Islet precursor cell (in vitro differentiated cells): ENCODE results near the gene FHIT.
"Not testable (repeated sequence)": the region's sequence is repeated elsewhere in the genome, so short reads cannot be mapped to it uniquely, and the experiment has no call there.

Experiments used
- DNase-seq: peaks from one replicate; pipeline ENCODE4 v3.0.0-alpha.2; 2018

FHIT gene

DNA sequence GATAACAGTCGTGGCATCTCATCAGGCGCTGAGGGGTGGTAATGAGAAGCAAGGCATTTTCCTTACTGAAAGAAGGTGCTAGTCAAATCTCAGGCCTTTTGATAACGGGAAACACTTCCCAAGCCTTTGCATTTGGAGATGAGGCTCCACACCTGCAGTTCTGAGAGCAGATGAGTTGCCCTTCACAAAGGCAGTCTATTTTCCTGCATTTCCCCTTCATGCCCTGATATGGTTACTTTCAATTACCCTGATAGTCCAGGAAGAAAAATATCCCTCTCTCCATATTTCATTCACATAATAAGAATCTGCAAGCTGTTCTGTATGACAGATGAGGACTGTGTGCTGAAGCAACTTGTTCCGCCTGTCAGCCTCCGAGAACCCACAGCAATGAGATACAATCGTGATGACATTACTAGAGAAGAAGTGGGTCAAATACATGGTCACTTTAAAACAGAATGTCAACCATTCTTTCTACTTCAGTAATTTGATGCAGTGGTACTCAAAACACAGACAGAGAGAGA lies 25.0 kb downstream of the FHIT start:
- no peak for DNase-seq

DNA sequence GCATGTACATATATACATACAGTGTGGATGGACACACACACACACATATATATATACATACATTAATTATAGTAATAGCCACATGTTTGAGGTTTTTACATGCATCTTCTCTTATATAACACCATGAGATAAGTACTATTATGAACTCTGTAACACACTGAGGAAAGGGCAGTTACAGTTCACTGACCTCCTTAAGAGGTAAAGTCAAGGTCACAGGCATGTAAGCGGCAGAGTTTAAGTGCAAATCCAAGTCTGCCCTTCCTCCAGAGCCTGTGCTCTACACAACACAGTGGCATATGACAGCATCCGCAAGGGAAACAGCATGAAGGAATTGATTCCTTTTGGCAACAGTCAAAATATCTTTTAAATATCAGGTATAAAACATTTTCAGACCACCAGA lies 26.4 kb downstream of the FHIT start:
- no peak for DNase-seq

DNA sequence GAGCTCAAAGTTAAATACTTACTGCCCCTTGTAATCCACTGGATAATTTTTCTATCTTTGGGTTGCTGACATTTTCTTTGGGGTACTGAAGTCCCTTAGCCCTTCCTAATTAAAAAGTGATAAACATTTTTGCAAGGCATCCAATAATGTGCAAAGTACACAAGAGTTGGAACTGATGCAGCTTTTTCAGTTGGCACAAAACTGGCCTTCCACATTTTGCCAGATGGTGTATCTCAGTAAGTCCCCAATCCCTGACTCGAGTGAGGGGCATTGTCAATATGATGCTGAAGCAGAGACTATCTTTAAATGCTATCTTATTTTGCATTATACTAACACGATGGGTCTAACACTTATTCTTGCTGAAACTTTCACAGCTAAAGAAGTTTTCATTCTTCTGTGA lies 27.8 kb downstream of the FHIT start:
- DNase-seq, result no peak

DNA sequence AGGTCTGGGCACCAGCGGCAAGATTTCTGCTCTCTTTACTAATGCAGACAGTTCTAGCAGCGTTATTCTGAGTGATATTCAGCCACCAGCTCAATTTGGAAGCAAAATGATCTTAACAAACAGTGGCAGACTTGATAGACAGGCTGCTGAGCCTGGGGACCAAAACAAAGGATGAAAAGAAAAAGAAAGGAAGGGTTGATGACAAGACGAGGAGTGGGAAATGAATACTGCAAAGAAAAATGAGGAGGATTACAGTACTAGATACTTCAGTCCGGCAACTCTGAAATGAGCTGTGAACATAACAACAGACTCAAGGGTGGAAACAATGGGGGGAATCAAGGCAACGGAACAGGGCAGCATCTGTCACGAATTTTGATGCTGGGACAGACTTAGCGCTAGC lies 28.8 kb downstream of the FHIT start:
- no peak for DNase-seq

DNA sequence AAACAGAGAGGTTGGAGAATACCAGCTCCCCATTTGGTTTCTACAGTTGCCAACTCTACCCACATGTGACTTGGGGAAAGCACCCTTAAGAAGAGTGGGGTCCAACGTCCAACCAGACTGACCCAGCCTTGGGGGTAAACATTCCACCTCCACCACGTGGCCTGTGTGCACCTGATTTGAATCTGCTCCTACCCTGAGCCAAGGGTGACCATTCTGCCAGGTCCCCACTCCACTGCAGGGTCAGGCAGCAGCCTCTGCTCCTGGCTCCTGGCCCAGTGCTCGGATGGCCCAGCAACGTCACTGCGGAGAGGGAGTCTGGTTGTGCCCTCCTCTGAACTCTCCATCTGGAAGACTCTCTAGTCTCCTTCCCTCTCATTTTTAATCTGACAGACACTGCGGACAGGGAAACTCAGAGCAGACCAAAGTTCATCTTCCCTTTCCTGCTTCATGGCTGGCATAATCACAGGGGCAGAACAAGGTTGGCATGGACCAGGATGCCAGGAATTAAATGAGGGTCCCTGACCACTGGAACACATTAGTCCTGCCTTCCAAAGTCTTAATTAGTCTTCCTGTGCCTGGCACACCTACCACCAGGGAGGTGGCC lies 29.4 kb downstream of the FHIT start:
- DNase-seq, result no peak

DNA sequence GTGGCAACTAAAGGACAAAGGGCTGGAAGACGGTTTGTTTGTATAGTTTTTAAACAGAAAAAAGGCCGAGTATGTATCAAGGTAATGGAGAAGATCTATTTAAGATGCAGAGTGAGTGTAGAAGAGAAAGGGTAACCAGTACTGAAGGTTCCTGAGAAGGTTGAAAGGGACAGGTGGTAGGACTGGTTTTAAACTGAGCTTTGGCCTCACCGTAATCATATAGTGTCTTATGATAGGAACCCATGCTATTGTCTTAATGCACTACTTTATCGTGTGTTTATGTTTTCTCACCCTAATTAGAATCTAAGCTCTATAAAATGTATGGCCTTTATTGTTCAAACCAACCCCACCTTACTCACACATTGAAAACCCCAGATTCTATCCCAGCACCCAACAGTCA lies 32.7 kb downstream of the FHIT start:
- DNase-seq, result no peak

DNA sequence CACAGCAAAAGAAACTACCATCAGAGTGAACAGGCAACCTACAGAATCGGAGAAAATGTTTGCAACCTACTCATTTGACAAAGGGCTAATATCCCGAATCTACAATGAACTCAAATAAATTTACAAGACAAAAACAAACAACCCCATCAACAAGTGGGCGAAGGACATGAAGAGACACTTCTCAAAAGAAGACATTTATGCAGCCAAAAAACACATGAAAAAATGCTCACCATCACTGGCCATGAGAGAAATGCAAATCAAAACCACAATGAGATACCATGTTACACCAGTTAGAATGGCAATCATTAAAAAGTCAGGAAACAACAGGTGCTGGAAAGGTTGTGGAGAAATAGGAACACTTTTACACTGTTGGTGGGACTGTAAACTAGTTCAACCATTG lies 35.1 kb downstream of the FHIT start:
- DNase-seq, result not testable (repeated sequence)

DNA sequence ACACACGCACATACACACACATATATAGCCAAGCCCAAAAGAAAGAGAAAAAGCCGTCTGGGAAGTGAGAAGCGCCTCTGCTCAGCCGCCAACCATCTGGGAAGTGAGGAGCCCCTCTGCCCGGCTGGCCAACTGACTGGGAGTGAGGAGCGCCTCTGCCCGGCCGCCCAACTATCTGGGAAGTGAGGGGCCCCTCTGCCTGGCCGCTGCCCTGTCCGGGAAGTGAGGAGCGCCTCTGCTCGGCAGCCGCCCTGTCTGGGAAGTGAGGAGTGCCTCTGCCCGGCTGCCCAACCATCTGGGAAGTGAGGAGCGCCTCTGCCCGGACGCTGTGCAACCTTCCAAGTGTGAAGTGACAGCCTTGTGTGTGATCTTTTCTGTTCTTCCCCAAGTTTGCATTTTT lies 49.2 kb downstream of the FHIT start:
- no peak for DNase-seq

DNA sequence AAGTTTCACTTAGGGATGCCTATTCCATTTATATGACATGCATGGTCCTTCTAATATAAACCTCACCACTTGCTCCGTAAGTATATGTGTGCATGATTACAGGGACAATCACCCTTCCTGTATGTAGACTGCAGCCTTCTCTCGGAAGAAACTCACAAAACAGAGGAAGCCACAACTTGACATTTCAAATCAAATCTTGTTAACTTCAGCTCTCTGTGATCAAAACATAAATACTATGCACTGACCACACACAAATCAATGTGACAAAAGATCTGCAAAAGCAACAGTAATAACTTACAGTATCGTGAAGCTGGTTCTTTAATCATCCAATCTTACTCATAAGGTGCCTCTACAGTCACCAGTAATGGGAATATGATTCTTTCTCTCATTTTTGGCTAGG lies 50.2 kb downstream of the FHIT start:
- DNase-seq, result no peak

DNA sequence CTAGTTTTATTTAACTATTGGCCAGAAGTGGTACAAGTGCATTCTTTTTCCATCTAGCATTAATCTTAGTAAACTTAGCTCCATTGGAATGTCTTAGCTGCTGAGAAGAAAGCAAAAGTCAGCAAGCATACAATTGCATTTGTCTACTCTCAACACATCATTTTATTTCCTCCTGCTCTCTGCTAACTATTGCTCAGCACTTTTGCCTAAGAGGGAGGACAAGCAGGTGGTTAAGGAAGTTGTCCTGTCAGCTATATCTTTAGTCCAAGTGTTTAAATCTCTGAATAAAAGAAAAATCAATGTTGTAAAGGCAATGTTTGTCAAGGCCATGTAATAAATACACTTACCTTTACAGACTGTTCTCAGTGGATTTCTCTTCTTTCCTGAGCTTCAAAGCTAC lies 51.0 kb downstream of the FHIT start:
- DNase-seq, result no peak

DNA sequence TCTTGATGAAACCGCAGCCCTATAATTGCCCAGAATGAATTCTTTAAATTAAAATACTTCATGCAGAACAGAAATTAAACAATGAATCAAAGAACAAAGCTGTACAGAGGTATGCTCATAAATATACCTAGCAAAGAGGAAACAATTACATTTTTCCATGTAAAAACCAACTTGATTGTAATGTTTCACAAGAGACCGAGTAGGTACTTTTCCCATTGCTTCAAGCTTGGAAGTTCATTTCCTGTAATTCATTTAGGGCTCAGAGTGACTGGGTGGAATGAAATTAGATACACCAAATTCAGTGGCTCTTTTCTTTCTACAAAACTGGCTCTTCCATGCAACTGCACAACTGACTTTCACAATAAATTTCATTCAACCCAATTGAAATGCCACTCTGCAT lies 51.4 kb downstream of the FHIT start:
- no peak for DNase-seq

DNA sequence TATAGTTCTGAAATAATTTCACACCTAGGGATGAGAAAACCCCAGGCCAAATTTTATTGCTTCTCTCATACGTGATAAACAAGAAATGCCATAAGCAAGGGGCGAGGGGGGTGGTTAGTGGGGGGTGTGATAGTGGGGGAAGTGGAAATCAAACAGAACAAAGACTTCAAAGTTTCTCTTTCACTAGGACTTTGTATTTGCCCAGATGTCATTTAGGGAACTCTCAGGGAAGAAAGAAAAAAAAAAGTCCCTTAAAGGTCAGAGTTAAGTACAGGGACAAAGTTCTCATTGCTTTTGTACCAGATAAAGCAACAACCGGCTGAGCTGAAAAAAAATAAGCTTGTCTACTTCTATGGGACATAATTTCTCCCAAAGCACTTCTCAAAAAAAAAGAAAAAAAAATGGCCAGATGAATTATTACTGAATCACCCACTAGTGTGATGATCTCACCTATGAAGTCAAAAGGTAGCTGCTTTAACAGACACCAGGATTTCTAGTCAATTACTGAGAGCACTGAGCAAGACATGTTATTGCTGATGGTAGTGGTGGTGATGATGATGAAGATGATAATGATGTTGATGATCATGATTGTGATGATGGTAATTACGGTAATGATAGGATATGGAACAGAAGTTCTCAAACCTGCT lies 56.2 kb downstream of the FHIT start:
- no peak for DNase-seq

DNA sequence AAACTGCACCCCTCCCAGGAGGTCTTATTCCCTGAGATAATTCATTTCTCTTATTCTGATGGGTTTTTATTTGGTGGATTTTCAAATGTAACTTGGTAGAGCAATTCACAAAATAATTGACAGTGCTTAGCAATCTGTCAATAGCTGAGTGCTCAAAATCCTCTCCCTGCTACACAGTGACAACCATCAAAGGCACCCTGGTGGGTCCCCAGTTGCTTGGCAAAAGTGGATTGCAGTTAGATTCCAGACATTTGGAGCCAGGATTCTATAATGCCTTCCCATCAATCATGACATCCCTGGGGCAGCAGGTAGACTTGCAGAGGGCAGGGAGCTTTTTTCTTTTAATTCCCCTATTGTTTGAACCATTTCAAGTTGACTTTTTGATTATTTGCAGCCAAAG lies 59.0 kb downstream of the FHIT start:
- DNase-seq, result no peak

DNA sequence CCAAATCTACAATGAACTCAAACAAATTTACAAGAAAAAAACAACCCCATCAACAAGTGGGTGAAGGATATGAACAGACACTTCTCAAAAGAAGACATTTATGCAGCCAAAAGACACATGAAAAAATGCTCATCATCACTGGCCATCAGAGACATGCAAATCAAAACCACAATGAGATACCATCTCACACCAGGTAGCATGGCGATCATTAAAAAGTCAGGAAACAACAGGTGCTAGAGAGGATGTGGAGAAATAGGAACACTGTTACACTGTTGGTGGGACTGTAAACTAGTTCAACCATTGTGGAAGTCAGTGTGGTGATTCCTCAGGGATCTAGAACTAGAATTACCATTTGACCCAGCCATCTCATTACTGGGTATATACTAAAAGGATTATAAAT lies 61.0 kb downstream of the FHIT start:
- not testable (repeated sequence) for DNase-seq

DNA sequence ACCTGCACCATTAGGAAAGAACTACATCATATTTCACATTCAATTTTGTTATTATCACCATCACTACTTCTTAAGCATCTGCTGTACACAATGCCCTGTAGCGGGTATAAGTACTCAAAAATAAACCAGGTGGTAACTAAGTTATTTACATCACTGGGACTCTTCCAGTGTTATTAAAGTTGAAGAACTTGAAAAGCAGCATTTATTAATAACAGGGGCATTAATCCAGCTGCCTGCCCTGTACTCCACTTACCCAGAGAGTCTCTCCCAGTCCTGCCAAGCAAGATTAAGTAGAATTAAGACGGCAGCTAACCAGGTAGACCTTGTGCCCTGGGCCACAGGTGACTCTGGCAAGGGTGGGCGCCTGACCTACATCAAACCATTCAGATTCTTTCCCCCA lies 65.2 kb downstream of the FHIT start:
- no peak for DNase-seq

DNA sequence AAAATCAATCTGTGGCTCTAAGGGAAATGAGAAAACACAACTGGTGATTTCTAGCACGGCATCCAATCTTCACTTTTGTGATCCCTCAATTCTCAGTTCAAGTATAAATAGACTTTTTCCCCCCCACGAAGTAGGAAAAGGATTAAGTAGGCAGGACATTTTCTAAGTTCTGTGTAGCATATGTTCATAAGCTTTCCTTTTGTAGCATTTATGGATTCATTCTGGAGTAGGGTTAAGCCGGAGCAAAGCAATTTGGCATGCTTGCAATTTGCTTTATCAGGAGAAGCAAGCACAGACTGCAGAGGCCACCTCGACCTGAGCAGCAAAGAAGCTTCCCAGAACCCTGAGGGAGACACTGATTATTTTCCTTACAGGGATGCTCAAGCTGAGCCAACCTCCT lies 66.3 kb downstream of the FHIT start:
- no peak for DNase-seq

DNA sequence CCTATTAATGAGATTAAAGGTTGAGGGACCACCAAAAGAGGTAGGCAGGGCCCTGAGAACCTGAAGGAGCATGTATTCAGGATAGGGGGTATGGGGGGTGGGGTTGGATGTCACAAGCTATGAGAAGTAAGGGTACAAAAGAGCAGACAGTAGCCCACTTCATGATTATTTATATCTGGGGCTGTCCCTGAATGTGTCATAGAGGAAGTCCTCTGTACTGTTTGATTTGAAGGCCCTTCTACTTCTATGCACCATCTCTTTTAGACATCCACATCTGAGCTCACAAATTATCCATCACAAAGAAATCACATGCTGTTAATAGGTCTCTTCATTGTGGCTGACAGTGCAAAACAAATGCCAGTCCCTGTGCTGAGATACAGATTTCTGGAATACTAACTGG lies 68.6 kb downstream of the FHIT start:
- no peak for DNase-seq

DNA sequence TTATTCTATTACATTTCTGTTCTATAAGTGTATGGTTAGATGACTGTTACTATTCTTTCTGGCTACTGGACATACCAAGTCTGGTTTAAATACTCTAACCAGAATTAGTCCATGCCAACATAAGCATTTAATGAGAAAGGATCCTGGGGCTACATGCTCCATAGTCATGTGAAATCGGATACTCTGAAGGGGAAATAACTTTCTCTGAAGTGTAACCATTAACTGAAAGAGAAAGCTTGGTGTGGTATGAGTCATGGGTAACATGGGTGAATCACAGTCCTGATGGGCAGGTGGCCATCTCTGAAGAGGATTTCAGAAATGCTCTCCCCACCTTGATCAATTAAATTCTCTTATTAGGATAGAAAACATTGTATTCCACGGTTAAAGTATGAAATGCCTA lies 69.4 kb downstream of the FHIT start:
- no peak for DNase-seq

DNA sequence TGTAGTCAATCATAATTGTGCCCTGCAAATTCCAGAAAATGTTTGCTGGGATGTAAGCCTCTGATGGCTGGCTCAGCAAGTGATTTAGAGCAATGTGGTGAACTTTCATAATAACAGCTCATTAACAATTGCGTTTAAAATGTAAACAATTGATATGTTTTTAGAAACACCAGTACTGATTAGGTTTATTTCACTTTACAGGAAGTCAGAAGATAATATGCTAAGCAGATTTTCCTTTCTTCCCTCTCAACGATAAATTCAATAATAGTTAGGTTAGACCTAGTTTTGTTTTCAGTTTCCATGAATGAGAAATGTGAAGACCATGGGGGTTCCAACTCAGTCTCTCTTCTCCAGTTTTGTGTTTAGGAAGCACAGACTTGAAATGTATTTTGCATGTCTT lies 71.0 kb downstream of the FHIT start:
- no peak for DNase-seq

DNA sequence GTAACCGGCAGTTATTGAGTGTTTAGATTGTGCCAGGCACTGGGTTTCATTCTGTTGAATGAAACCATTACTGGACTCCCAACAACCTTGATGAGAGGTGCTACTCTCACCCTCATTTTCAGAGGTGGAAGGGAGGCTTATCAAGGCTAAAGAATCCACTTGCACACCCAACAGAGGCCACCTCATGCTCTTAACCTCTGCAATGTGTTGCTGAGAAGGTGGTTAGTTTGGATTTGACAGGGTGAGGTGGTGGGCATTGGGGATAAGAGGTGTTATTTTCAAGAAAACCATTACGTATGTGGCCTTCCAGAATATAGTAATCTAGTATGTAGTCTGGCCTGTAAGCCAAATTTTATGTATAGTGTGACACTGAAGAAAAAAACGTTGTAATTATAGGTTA lies 73.1 kb downstream of the FHIT start:
- no peak for DNase-seq

DNA sequence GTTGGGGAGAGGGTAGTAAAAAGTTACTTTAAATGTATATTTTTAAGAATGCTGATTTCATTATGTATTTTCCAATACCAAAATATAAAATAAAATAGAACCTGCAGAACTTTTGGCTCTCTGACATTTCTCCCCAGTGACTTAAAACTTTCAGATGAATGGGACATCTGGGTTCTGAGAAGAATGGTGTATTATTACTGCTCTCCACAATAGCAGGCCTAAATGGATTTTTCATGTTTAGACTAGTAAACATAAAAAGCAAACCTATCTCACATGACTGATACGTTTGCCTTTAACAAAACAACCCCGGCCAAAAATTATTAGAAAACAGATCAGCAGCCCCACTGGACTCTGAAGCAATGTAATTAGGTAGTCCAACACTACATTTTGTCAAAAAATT lies 73.8 kb downstream of the FHIT start:
- DNase-seq, result no peak

DNA sequence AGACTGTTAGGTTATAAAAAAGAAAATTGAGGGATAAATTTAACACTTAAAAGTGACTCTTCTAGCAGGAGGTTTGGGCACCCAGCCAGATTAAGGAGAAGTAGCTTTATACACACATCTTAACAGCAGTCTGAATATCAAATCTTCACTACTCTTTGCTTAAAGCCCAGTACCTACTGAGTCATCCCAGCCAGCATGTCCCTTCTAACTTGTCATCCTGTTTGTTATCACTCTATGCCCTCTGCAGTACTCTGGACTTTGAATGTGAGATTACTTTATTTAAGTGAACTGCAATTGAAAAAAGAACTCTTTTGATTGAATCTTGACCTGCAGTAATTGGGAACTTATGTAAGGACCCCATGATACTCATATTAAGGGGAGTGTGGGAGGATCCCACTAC lies 77.6 kb downstream of the FHIT start:
- no peak for DNase-seq

DNA sequence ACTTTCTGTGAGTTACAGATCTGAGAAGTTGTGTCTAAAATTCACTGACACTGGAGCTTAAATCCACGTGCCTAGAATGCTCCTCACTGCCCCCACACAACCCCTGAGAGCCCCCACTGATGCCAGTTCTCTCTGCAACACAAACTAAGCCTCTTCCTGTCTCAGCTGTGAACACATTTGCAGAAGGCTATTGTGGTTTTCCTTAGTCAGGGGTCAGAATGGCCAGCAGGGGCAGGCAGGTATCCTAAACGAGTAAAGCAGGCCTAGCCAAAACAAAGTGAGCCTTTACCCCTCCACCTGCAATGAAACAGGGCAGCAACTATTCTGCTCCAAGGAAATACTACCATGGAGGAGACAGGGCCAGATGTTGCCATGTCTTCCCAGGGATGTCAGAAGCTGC lies 78.6 kb downstream of the FHIT start:
- DNase-seq, result peak; percentile 75

DNA sequence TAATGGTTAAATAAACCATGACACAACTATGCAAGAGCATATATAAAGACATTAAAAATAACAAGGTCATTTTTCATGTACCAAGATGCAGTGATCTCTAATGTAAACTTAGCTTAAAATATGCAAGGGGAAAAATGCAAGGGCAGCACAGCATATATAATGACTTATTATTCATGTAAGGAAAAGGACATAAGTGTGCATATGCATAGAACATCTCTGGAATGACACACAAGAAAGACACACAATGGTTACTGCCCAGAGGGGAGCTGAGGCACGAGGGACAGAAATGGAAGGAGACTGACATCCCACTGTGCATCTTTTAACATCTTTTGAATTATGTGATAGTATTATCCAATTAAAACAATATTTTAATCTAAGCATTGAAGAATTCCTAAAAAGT lies 79.0 kb downstream of the FHIT start:
- DNase-seq, result no peak

DNA sequence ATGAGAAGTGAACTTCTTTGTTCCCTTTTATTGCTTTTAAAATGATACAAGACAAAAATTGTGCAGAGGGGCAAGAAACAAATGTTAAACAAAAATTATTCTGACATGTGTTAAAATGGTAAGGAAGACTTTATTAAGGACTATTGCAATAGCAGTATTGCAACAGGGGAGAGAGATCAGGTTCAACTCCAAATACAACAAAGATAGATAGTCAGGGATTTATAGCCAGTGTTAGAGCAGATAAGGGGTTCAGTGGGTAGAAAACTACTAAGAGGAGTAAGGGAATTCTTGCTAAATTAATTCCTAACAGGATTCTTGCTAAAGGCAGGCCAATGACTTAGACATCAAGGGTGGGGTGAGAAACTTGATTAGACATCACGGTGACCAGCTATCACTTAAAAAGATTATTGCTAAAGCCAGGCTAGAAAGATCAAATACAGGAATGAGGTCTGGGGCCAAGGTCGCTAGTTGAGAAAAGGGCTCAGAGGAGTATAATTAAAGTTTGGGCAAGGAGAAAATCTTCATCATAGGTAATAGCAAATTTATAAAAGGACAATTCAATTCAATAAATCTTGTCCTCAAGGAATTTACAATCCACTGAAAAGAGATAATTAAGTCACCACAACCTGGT lies 81.5 kb downstream of the FHIT start:
- no peak for DNase-seq
